ENCODE measurements around the gene BLTP3B.

Gene BLTP3B

DNA sequence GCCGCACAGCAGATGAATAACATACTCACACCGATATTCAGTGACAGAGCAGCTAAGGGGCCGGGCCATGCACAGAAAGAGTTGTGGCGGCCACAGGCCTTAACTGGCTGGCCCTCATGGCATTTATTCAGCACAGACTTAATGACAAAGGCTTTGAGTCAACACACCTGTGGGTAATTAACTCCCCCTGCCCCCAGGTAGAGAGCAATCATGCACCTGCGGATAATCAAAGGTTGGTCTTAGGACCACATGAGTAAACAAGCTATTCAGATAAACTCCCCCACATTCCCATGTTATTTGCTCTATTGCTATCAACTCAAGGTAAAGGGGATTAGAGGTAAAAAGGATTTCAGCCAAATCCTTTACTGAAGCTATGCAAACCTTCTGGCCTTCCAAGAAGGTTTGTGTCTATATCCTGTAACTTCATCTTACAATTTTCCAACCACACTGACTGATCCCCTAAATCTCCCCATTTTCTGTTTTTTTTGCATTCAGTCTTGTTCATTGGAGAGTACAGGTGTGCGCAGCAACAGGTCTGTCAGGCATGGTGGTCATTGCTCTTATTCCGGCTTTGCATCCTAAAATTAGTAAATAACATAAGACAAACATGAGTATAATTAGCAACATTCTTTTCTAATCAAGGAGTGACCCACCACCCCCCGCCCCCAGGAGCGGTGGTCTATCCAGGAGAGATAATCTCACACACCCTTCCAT lies 16.9 kb upstream of the BLTP3B start:
- FAIRE-seq, result no peak

DNA sequence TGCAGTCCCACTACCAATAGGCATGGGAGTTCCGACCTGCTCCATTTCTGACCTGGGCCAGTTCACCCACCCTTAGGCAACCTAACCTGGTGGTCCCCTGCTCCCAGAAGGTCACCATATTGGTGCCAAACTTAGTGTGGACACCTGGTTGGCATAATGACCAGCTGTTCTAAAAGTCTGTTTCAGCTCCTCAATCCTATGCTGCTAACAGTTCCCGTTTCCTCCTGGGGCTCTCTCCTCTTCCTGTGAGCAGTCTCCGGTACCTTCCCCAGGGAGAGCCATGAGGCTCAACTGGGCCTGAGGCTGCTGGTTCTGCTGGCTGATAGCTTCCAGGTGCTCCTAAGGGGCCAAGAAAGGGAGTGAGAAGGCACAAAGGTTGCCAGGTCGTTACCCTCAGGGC lies 15.9 kb upstream of the BLTP3B start:
- FAIRE-seq, result no peak

DNA sequence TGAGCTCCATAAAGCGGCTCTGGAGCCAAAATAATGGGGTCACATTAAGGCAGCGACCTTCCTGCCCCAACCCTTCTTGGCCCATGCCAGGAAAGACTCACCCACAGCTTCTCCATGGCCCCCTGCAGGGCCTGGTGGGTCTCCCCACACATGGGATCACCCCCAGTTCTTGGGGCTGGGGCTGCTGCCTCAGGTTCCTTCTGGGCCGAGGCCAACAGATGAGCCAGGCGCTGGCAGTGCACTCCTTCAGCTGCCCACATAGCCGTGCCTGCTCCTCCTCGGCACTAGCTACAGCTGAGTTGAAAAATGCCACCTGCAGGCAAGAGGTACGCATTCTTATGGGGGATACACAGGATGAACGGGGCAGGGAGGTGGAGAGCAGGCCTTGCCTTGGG lies 14.8 kb upstream of the BLTP3B start:
- no peak for FAIRE-seq

DNA sequence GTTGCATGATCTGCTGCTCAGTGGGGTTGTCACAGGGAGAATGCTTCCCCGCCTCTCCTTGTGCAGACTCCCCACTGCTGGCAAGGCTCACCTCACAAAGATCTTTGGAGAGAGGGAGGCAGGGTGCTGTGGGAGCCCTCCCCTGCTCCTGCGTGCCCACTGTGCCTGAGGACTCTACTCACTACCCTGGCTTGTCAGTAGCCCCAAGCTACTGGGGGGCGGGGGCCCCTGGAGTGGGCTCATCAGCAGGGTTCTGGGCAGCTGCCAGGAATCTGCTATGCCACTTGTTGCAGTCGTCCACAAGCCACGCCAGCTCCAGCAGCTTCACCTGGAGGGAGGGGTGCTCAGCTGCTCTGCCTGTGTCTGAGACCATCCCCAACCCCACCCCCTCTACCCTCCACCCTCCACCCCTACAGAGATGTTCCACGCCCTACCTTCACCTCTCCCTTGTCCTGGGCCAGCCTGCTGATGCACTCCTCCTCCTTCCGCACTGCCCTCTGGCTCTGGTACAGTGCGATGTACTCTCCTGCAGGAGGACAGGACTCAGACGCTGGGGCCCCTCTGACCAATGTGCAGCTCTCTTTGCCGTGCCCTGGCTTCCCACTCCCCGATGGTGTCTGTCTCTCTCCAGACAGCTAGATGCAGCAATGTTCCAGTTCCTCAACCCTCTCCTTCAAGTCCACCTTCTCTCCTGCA lies 14.2 kb upstream of the BLTP3B start:
- no peak for FAIRE-seq

DNA sequence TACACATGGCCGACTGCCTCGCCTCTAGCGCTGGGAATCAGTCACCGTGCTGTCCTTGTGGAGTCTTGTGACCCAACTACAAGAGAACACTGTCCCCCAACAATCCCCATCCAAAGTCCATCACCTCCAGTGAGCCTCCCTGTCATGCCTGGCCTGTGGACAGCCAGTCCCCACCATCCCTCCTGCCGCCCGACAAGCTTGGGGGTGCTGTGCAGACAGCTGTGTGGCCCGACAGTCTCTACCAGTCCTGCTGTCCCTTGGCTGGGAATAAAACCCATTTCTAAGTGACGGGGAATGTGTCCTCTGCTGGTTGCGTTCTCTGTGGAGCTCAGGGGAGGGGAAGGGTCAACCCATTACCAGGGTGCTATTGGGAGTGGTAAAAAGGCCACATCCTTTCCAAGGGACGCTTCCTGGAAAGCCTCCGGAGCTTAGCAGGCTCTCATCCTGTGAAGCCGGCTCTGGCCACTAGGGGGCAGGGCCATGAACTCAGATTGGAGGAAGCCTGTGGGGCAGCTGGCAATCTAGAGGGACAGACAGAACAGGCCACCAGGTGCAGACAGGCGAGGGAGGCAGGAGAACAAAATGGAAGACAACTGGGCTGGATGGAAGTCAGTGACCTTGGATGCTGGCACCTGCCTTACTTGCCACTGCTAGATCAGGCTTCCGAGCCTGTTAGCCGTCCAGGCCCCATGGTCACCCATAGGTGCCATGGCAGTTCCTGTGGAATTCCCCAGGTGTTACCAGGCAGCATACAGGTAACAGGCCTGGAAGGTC lies 12.0 kb upstream of the BLTP3B start:
- no peak for FAIRE-seq

DNA sequence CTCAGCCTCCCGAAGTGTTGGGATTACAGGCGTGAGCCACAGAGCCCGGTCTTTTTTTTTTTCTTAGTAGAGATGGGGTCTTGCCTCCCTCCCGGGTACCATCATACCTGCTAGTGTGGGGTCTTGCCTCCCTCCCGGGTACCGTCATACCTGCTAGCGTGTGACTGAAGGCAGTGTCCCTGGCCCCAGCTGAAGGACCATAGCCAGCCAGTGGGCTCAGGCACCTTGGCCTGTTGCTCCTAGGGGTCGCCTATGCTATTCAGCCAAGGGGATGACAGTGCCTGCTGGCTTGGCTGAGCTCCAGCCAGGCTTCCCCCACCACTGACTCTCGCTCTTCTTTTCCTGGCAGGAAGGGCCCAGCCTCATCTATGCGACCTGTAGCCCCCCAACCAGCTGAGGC lies 10.5 kb upstream of the BLTP3B start:
- FAIRE-seq, result no peak

DNA sequence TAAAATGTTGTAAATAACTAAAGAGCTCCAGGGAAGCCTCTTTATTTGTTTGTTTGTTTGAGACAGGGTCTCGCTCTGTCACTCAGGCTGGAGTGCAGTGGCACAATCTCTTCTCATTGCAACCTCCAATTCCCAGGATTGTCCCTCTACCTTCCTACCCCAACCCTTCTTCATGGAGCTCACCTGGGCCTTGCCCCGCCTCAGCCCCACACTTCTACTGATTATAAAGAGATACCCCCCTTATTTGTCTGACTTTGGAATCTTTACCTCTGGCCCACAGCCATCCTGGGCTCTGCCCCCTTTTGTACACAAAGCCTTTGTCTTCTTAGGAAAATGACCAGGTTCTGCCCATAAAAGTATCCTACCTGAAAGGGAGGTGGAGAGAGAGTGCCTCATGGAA lies 9.1 kb upstream of the BLTP3B start:
- FAIRE-seq, result no peak

DNA sequence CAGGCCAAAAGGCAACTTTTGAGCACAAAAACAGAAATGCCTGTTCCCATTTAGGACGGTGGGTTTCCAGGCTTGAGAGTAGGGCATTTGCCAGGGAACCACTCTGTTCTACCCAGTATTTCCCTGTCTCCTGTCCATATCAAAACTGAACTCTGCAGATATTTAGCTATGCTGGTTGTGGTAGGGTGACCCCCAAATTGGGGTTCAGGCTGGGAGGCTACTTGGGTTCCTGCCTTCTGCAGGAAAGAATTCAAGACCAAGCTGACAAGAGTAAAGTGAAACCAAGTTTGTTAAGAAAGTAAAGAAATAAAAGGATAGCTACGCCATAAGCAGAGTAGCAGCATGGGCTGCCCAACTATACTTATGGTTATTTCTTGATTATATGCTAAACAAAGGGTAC lies 3.6 kb upstream of the BLTP3B start:
- no peak for FAIRE-seq

DNA sequence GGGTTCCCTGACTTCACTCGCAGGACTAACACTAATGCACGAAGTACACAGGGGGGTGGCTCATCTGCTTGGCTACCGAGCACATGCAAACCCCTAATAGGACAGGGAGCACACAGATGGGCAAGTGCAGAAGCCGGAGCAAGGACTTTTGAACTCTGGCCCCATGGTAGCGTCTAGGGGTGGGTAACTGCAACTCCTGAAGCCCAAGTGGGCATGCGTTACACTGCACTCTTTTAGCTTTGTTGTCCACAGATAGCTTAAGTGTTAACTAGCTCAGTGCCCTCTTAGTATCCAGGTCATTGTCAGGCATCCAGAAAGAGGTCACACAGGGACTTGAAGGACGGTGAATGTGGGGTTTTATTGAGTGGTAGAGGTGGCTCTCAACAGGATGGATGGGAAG lies 3.0 kb upstream of the BLTP3B start:
- no peak for FAIRE-seq

DNA sequence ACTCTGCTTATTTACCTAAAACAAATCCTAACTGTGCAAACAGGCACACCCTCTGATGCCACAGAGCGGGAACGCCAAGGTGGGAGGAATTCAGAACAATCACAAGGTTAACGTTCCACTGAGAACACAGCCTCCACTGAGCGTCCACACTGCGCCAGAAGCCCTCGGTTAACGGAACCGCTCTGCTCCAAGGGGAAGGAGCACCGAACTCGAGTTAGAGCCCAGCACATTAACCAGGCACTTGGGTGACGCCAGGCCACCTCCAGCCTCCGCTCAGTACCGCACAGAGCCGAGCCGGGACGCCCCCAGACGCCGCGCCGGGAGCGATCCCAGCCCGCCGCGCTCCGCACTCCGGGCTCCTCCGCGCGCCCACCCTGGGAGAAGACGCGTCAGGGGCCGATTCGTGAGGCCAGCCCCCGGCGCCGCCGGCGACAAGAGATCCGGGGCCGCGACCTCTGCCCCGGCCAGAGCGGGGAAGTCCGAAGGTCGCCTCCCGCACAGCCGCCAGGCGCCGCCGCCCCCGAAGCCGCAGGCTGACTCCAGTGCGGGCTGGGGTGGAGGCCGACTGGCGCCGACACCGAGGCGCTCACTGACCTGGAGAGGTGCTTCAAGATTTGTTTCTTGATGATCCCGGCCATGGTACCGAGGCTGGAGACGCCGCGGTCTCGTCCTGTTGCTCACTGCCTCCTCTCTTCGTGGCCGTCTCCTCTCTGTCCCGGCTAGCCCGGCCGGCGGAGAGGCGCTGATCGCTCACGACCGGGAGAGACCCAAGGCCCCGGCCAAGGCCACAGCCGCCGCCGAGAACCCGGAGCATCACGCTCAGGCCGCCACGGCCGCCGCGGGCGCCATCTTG lies 450 bp downstream of the BLTP3B start:
- no peak for FAIRE-seq

DNA sequence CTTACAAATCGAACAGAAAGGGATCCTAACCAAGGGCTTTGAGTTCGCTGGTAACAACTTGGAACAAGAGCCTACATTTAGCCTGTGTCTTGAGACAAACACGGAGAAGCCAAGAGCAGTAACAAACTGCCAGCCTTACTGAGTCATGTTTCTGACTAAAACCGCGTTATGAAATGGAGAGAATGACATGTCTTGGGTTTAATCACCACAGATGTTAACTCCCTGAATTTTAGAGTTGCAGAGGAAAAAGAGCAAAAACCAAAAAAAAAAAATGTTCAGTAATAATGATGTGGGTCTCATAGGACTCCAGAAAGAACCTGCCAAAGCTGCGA lies 1.0 kb downstream of the BLTP3B start:
- FAIRE-seq, result no peak

DNA sequence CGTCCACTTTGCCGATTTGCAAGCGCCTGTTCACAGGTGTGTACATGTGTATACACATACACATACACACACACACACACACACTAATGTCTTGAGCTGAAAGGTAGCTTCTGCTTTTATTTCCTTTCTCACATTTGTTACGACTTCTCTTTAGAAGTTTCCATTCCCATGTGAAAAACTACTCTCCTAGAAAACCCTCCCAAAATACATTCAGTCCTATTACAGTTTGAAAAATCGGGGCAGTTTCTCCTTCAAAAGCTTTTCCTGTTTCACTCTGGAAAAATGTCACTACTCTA lies 3.9 kb downstream of the BLTP3B start:
- no peak for FAIRE-seq

DNA sequence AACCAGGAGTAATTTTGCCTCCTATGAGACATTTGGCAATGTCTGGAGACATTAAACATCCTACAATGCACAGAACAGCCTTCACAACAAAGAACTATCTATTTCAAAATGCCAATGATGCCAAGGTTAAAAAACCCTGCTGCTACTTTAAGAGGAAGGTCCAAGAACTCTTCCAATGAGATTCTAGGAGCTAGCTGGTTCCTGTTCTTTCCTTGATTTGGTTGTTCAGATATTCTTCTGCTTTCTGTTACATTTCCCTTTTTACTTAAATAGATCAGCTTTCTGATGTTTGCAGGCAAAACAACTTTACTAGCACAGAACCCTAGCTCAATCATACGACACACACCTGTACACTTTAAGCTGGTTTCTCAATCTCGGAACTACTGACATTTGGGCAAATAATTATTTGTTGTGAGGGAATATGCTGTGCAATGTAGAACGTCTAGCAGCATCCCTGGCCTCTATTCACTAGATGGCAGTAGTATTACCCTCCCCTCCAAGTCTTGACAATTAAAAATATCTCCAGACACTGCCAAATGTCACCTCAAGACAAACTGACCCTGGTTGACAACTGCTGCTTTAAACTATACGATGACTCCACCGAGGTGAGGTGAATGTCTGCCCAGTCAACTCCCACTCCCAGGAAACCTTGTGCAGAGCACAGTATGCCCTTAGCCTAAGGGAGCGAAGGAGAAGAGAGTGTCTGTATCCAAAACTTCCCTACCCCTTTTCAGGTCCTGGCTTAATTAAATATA lies 4.4 kb downstream of the BLTP3B start:
- no peak for FAIRE-seq

DNA sequence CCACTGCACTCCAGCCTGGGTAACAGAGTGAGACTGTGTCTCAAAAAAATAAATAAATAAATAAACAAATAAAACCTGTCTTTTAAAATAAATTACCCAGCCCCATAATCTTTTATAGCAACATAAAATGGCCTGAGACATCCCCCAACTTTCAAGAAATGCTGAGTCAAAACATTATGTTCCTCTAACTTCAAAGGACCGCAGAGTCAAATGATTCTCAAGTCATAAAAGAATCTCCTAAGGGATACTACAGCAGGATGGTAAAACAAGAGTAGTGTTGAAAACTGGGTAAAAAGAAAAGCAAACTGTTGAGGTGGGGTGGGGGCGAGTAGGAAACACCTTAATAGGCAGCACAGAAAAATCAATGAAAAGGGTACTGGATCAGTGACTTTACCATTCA lies 9.5 kb downstream of the BLTP3B start:
- no peak for FAIRE-seq

DNA sequence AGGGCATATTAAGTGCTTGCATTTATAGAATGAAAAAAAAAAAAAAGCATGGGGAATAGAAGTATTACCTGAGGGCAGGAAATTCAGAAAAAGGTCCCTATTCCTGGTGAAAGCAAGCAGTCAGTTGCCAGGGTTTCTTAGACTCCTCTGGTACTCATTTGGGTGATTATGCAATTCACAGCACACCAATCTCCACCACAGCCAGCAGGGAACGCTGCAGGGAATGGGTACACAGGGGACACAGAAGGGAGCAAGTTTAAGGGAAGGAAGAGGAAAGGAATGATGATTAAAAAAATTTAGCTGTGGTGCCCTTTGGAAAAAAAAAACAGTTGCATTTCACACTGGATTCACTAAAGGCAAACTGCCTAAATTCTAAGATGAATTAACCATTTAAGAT lies 14.2 kb downstream of the BLTP3B start:
- no peak for FAIRE-seq

DNA sequence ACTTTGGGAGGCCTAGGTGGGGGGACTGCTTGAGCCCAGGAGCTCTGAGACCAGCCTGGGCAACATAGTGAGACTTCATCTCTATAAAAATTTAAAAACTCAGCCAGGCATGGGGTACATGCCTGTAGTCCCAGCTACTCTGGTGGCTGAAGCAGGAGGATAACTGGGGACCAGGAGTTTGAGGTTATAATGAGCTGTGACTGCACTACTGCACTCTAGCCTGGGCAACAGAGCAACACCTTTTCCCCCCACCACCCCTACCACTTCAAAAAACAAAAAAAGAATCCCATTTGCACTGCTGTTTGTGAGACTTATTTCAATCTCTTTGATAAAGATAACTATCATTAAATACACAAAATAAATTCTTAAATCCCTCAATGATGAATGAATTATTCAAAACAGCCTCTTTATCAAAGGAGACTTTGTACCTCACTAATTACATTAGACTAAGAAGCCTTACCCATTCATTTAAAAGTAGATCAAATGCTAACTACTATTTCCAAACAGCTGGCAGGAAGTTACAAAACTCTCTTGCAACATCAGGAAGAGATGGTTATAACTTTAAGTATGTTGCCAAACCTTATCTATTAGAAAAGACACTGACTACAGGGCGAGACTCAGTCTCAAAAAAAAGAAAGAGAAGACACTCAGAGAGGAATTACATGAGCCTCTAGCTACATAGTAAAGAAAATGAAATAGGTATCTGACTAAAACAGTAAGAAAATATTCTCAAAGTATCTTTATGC lies 14.7 kb downstream of the BLTP3B start:
- no peak for FAIRE-seq

DNA sequence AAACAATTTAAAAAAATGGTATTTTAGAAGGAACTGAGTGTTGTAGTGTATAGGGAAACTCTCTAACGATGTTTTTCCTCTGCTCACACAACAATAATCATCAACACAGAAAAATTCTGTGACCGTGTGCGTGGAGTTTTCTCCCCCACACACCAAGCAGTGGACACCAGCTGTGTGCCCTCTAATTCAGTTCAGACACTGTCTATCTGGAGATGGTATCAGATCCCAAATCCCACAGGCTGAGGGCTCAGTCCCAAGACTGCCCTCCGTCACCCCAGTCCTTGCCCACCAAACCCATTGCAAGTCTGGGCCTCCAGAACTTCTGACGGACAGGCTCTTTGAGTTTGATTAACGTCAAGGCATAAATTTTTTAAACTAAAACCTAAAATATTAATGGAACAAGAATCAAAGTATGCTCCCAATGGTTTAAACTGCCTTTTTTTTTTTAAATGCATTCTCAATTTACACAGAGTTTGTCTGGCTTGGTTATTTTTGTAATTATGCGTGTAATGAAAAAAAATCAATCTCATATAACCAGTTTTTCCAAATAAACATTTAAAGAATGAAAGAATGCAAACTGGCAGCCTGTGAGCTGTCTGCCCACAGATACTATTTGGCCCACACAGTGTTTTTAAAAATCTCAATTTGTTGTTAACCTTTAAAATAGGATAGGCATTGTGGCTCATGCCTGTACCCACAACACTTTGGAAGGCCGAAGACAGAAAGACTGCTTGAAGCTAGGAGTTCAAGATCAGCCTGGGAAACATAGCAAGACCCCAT lies 19.2 kb downstream of the BLTP3B start:
- FAIRE-seq, result no peak

DNA sequence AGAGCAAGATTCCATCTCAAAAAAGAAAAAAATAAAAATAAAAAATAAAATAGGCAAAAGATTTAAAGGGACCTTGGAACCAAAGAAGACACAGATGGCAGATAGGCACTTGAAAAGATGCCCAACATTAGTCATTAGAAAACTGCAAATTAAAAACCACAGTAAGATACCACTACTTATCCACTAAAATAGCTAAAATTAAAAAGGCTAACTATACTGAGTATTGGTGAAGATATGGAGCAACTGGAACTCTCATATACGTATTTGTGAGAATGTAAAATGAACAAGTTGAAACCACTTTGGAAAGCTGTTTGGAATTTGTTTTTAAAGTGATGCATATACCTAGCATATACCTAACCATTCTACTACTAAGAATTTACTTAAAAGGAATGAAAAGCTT lies 22.3 kb downstream of the BLTP3B start:
- FAIRE-seq, result no peak

DNA sequence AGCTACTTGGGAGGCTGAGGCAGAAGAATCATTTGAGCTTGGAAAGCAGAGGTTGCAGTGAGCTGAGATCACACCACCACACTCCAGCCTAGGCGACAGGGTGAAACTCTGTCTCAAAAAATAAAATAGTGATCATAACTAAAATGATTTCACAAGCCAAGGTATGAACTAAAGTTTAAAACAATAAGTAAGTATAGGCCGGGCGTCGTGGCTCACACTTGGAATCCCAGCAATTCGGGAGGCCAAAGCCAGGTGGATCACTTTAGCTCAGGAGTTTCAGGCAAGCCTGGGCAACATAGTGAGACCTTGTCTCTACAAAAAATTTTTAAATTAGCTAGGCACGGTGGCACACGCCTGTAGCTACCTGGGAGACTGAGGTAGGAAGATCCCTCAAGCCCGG lies 27.4 kb downstream of the BLTP3B start:
- FAIRE-seq, result no peak

DNA sequence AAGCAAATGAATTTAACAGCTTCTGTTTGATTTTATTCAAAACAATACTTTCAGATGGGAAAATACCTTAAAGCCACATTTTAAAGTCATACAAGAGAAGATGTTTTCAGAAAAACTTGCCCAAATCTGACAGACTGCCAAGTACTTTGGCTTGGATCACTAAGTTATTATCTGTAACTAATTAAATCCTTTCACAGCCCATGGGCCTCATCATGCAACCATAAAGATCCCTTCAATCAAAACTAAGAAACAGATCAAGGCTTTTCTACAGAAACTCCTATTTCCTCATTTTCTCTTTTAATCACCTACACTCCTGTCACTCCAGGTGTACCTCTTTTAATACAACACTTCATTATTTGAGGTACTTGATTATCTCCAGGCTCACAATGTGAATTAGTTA lies 28.1 kb downstream of the BLTP3B start:
- no peak for FAIRE-seq

DNA sequence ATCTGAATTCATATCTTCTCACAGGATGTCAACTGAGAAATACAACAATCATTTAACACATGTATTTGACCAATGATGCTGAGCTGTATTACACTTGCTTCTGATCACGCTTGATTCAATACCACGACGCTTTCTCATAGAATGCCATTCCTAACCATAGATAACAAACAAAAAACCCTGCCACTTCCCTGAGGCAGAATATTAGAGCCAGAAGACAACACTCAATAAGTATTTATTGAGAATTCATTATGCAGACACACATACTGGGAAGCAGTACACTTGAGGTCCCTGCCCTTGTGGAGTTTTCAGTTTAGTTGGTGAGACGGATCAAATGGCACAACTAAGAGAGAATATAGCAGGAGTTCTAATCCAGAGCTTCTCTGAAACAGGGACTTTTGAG lies 32.4 kb downstream of the BLTP3B start:
- FAIRE-seq, result no peak

Data from colon (tissue), 2 donors.